HCT116 (cell line): ENCODE results near the gene INSRR. TPM values are rescaled to one million over a fixed set of nuclear protein-coding genes. Genes with fewer than 3 reads are reported as not detected.

Experiments
- ATAC-seq: fragments of 200-7000 bp; cut with Tn5 transposase; 2 replicates; pipeline ENCODE4 v1.9.1; 2020; ENCODE audit warnings: mild to moderate bottlenecking, moderate library complexity
- BruUV-seq: library from RNA; stranded (reverse); fragments of 400-500 nt; replicated peaks from 2 replicates; lab custom pipeline; 2021; lab: Mats Ljungman, UMichigan
- CTCF ChIA-PET: fragments of 300-600 bp; sonication (Branson Sonifier 250); formaldehyde crosslinking; loops from one replicate; lab custom pipeline; 2021; ENCODE audit warnings: antibody characterized with exemption; lab: Charles Lee
- POLR2A ChIA-PET: fragments of 300-600, 350-600 bp; sonication (Branson Sonifier 250); formaldehyde crosslinking; loops from one replicate; lab custom pipeline; 2021; ENCODE audit warnings: antibody characterized with exemption; lab: Charles Lee
- RAD21 ChIA-PET, 2 experiments: fragments of 300-600 bp; sonication (Branson Sonifier 250); formaldehyde crosslinking; loops; one replicate each; lab custom pipeline; 2023; ENCODE audit warnings: low total read pairs in 2 of 2; ENCODE audit not compliant: uncharacterized antibody in 2 of 2, unreplicated experiment in 2 of 2, low non-redundant PET in 1 of 2; lab: Charles Lee
- DNase-seq: peaks from one replicate; pipeline ENCODE4 v3.0.0-alpha.2; 2010; ENCODE audit warnings: low read depth, low spot score
- H2AFZ ChIP-seq: fragments of 200-600 bp; shearing (Covaris generic), sonication (generic); 2 replicates; pipeline ENCODE4 v1.6.1; 2017; ENCODE audit warnings: low read depth, mixed run types, mixed read lengths, antibody characterized with exemption, low read length; ENCODE audit not compliant: poor library complexity, severe bottlenecking
- H3K27ac ChIP-seq: 2 replicates; pipeline ENCODE4 v1.5.1; 2012; ENCODE audit warnings: low read depth, low read length
- H3K27me3 ChIP-seq: fragments of 200-600 bp; sonication (generic); 2 replicates; pipeline ENCODE4 v1.6.1; 2016; ENCODE audit warnings: mixed run types, low read length, mixed read lengths; ENCODE audit not compliant: insufficient read depth
- H3K36me3 ChIP-seq, 2 experiments: fragments of 200-500 bp in 1 of 2; fragments of 200-600 bp in 1 of 2; sonication (Bioruptor generic) in 1 of 2; sonication (generic) in 1 of 2; 2 replicates each; pipeline versions ENCODE4 v1.5.1 to v1.6.1; 2014 to 2016; ENCODE audit warnings: low read length in 2 of 2, inconsistent platforms in 1 of 2, mixed read lengths in 1 of 2, mixed run types in 1 of 2; ENCODE audit not compliant: insufficient read depth in 2 of 2, control insufficient read depth in 1 of 2
- H3K4me1 ChIP-seq, 2 experiments: fragments of 200-600 bp in 1 of 2; sonication (generic) in 1 of 2; 2 replicates each; pipeline versions ENCODE4 v1.5.1 to v1.6.1; 2012 to 2017; ENCODE audit warnings: low read length in 2 of 2, inconsistent platforms in 1 of 2, mild to moderate bottlenecking in 1 of 2, mixed read lengths in 1 of 2, mixed run types in 1 of 2, moderate library complexity in 1 of 2; ENCODE audit not compliant: insufficient read depth in 2 of 2, control insufficient read depth in 1 of 2
- H3K4me2 ChIP-seq: fragments of 200-600 bp; sonication (generic); 2 replicates; pipeline ENCODE4 v1.6.1; 2017; ENCODE audit warnings: mixed run types, low read length, mixed read lengths
- H3K4me3 ChIP-seq, 2 experiments: fragments of 200-600 bp in 1 of 2; sonication (generic) in 1 of 2; replicated peaks in 1 of 2; 2 replicates each; pipeline ENCODE4 v1.5.1; 2011 to 2016; ENCODE audit warnings: low read length in 2 of 2, control low read depth in 1 of 2, low read depth in 1 of 2, mild to moderate bottlenecking in 1 of 2, mixed read lengths in 1 of 2, mixed run types in 1 of 2
- H3K79me2 ChIP-seq: fragments of 200-600 bp; sonication (generic); 2 replicates; pipeline ENCODE4 v1.6.1; 2017; ENCODE audit warnings: mild to moderate bottlenecking, mixed run types, low read length, moderate library complexity, mixed read lengths; ENCODE audit not compliant: insufficient read depth
- H3K9ac ChIP-seq: fragments of 200-600 bp; sonication (generic); 2 replicates; pipeline ENCODE4 v1.6.1; 2016; ENCODE audit warnings: low read length, mixed read lengths
- H3K9me2 ChIP-seq: fragments of 200-600 bp; sonication (generic), shearing (Covaris generic); 2 replicates; pipeline ENCODE4 v1.6.1; 2017; ENCODE audit warnings: mixed run types, mild to moderate bottlenecking, moderate library complexity; ENCODE audit not compliant: insufficient read depth
- H3K9me3 ChIP-seq, 2 experiments: fragments of 200-500 bp in 1 of 2; fragments of 200-600 bp in 1 of 2; sonication (Bioruptor generic) in 1 of 2; sonication (generic) in 1 of 2; 2 replicates each; pipeline ENCODE4 v1.6.1; 2014 to 2017; ENCODE audit warnings: low read length in 2 of 2, mixed read lengths in 2 of 2, inconsistent platforms in 1 of 2, low read depth in 1 of 2, mild to moderate bottlenecking in 1 of 2, mixed run types in 1 of 2, moderate library complexity in 1 of 2; ENCODE audit not compliant: control insufficient read depth in 1 of 2, insufficient read depth in 1 of 2
- H4K20me1 ChIP-seq: fragments of 200-600 bp; sonication (generic), shearing (Covaris generic); 2 replicates; pipeline ENCODE4 v1.6.1; 2017; ENCODE audit warnings: mixed run types, mild to moderate bottlenecking, moderate library complexity; ENCODE audit not compliant: insufficient read depth
- CBX3 ChIP-seq: IDR thresholded peaks from 2 replicates; pipeline ENCODE4 v1.6.1; 2012; ENCODE audit warnings: low read depth
- CEBPB ChIP-seq: IDR thresholded peaks from 2 replicates; pipeline ENCODE4 v1.6.1; 2012; ENCODE audit warnings: low read depth
- EGR1 ChIP-seq: IDR thresholded peaks from 2 replicates; pipeline ENCODE4 v1.6.1; 2012; ENCODE audit warnings: low read depth
- JUND ChIP-seq: IDR thresholded peaks from 2 replicates; pipeline ENCODE4 v1.6.1; 2012
- POLR2A ChIP-seq: IDR thresholded peaks from 2 replicates; pipeline ENCODE4 v1.7.0; 2011; ENCODE audit warnings: borderline replicate concordance; ENCODE audit not compliant: insufficient read depth, insufficient read length; ENCODE audit errors: extremely low read depth
- REST ChIP-seq: IDR thresholded peaks from 2 replicates; pipeline ENCODE4 v1.6.1; 2012; ENCODE audit warnings: low read depth
- SP1 ChIP-seq: IDR thresholded peaks from 2 replicates; pipeline ENCODE4 v1.6.1; 2012; ENCODE audit warnings: low read depth
- SRF ChIP-seq: IDR thresholded peaks from 2 replicates; pipeline ENCODE4 v1.6.1; 2012; ENCODE audit warnings: low read depth
- ZFX ChIP-seq: fragments of 450-650 bp; IDR thresholded peaks from 2 replicates; pipeline ENCODE4 v1.6.1; 2017
- intact Hi-C: fragments of 100-400 bp; cut with micrococcal nuclease; formaldehyde crosslinking; loops from 2 replicates; pipeline ENCODE4 v1.10.0; 2022
- total RNA-seq: library from RNA; stranded (reverse); gene quantifications from one replicate; pipeline ENCODE4 v1.2.1, GENCODE V29; 2021; ENCODE audit not compliant: unreplicated experiment

The INSRR gene
- total RNA-seq, 1 experiment from 2014 or later: not detected

- Histone ChIP-seq H2AFZ (no peak overlapping the region), H3K27ac (no peak overlapping the region), H3K79me2 (no peaks in the 10 kb centered on the region), H3K4me2 (no peak overlapping the region), H4K20me1 (no peaks in the 10 kb centered on the region), H3K9me2 (no peaks in the 10 kb centered on the region), H3K9ac (no peak overlapping the region), H3K9me3 (no peaks in the 10 kb centered on the region), H3K4me3 (no peak overlapping the region), H3K4me1 (peaks cover 0 to 9% of the 10 kb centered on the region in 2 experiments; a peak in 2 of 4 replicates), H3K36me3 (no peaks in the 10 kb centered on the region), H3K27me3 (no peaks in the 10 kb centered on the region)
- TF ChIP-seq JUND (no peak), EGR1 (no peak), CBX3 (no peak), SP1 (no peak)
- no TSS peak for BruUV-seq
- CTCF ChIA-PET: no interaction called here
- ATAC-seq (no peak), DNase-seq (no peak)
- POLR2A ChIA-PET: no interaction called here
- intact Hi-C loops: no loop called here
- RAD21 ChIA-PET: no interaction called here
These were observed 25.8 kb upstream of the INSRR start for GRCh38 chr1:156884560-156885184.

- ChIA-PET POLR2A (no interaction called here), CTCF (no interaction called here), RAD21 (no interaction called here)
- Histone ChIP-seq H3K36me3 (no peaks in the 10 kb centered on the region), H2AFZ (no peak overlapping the region), H3K4me3 (no peak overlapping the region), H3K27me3 (no peaks in the 10 kb centered on the region), H3K9ac (no peak overlapping the region), H3K9me3 (no peaks in the 10 kb centered on the region), H3K4me2 (no peak overlapping the region), H3K79me2 (no peaks in the 10 kb centered on the region), H3K9me2 (no peaks in the 10 kb centered on the region), H4K20me1 (no peaks in the 10 kb centered on the region), H3K27ac (no peak overlapping the region), H3K4me1 (peaks cover 0 to 7% of the 10 kb centered on the region in 2 experiments; a peak in 1 of 4 replicates)
- intact Hi-C loops: no loop called here
- DNase-seq: no peak
- TF ChIP-seq ZFX (no peak), REST (no peak), CEBPB (no peak), POLR2A (no peak), SRF (no peak)
- no TSS peak for BruUV-seq
- ATAC-seq: no peak
These were observed 25.0 kb upstream of the INSRR start for GRCh38 chr1:156883919-156884318.
